Astrocyte (in vitro differentiated cells and primary cell): ENCODE measurements around the gene ULK4. TPM values are rescaled to one million over a fixed set of nuclear protein-coding genes. Genes with fewer than 3 reads are reported as not detected.

Source experiments
- DNase-seq: peaks from one replicate; pipeline ENCODE4 v3.0.0-alpha.2; 2010; ENCODE audit warnings: low read depth
- FAIRE-seq: peaks from 2 replicates; lab custom pipeline; 2011; peaks lifted over from hg19 to GRCh38; lab: Jason Lieb, UNC
- H2AFZ ChIP-seq: 2 replicates; pipeline ENCODE4 v1.6.0; 2012; ENCODE audit warnings: low read depth, low read length, inconsistent platforms
- H3K27ac ChIP-seq: 2 replicates; pipeline ENCODE4 v1.5.1; 2011; ENCODE audit warnings: low read depth, low read length, inconsistent platforms
- H3K27me3 ChIP-seq: 2 replicates; pipeline ENCODE4 v1.6.0; 2011; ENCODE audit warnings: low read length, inconsistent platforms; ENCODE audit not compliant: insufficient read depth
- H3K36me3 ChIP-seq: 2 replicates; pipeline ENCODE4 v1.5.1; 2011; ENCODE audit warnings: low read length, inconsistent platforms; ENCODE audit not compliant: insufficient read depth
- H3K4me1 ChIP-seq: 2 replicates; pipeline ENCODE4 v1.5.1; 2011; ENCODE audit warnings: low read length, inconsistent platforms; ENCODE audit not compliant: insufficient read depth
- H3K4me2 ChIP-seq: 2 replicates; pipeline ENCODE4 v1.6.0; 2012; ENCODE audit warnings: low read length, inconsistent platforms
- H3K4me3 ChIP-seq: 2 replicates; pipeline ENCODE4 v1.5.1; 2011; ENCODE audit warnings: low read depth, mild to moderate bottlenecking, low read length, inconsistent platforms; ENCODE audit not compliant: insufficient read depth
- H3K79me2 ChIP-seq: 2 replicates; pipeline ENCODE4 v1.6.0; 2012; ENCODE audit warnings: mild to moderate bottlenecking, low read length, inconsistent platforms; ENCODE audit not compliant: insufficient read depth
- H3K9ac ChIP-seq: 2 replicates; pipeline ENCODE4 v1.6.0; 2012; ENCODE audit warnings: mild to moderate bottlenecking, low read length, inconsistent platforms
- H3K9me3 ChIP-seq: 2 replicates; pipeline ENCODE4 v1.5.1; 2012; ENCODE audit warnings: low read depth, mild to moderate bottlenecking, low read length, inconsistent platforms; ENCODE audit not compliant: insufficient read depth
- H4K20me1 ChIP-seq: 2 replicates; pipeline ENCODE4 v1.6.0; 2012; ENCODE audit warnings: low read length, inconsistent platforms; ENCODE audit not compliant: insufficient read depth
- H3K27ac Mint-ChIP-seq: one replicate; pipeline ENCODE4 v1.8.0; 2021; ENCODE audit warnings: mild to moderate bottlenecking, mixed read lengths; ENCODE audit not compliant: unreplicated experiment
- H3K27me3 Mint-ChIP-seq: one replicate; pipeline ENCODE4 v1.8.0; 2021; ENCODE audit warnings: low read depth, mixed read lengths; ENCODE audit not compliant: unreplicated experiment
- H3K36me3 Mint-ChIP-seq: one replicate; pipeline ENCODE4 v1.8.0; 2021; ENCODE audit warnings: low read depth, mixed read lengths; ENCODE audit not compliant: unreplicated experiment
- H3K4me1 Mint-ChIP-seq: one replicate; pipeline ENCODE4 v1.8.0; 2021; ENCODE audit warnings: low read depth, mixed read lengths; ENCODE audit not compliant: unreplicated experiment
- H3K4me3 Mint-ChIP-seq: one replicate; pipeline ENCODE4 v1.8.0; 2021; ENCODE audit warnings: mild to moderate bottlenecking, moderate library complexity, mixed read lengths; ENCODE audit not compliant: unreplicated experiment
- H3K9me3 Mint-ChIP-seq: one replicate; pipeline ENCODE4 v1.8.0; 2021; ENCODE audit warnings: mild to moderate bottlenecking, mixed read lengths; ENCODE audit not compliant: unreplicated experiment
- CTCF ChIP-seq: IDR thresholded peaks from 2 replicates; pipeline ENCODE4 v1.5.1; 2011; ENCODE audit warnings: low read depth, mild to moderate bottlenecking, inconsistent platforms, low read length, moderate library complexity; ENCODE audit not compliant: insufficient read depth
- EZH2 ChIP-seq: IDR thresholded peaks from 2 replicates; pipeline ENCODE4 v1.6.1; 2012; ENCODE audit warnings: mild to moderate bottlenecking, low read length, inconsistent platforms; ENCODE audit not compliant: insufficient read depth
- total RNA-seq: library from RNA; stranded (reverse); gene quantifications from 2 replicates; pipeline ENCODE4 v1.2.1, GENCODE V29; 2021

ULK4 gene
- total RNA-seq, 1 donor from 2014 or later: 6.6 TPM

DNA sequence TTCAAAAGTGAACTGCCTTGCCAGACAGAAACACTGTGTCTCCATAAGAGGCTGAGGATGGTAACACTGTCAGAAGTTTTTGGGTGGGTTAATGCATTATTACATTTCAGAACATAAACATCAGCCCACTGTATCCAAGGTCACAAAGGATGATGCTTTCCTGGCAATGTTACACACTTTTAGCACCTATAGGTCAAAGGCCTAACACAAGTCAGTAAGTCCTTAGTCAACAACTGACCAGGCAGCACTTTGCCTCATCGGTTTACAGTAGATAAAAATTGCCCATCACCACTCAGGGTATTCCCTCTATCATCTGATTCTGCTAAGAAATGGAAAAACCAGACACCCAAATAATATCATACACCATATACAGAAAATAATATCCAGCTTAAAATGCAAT lies 664.2 kb downstream of the ULK4 start:
- Mint-ChIP-seq H3K27me3 (no peaks in the 10 kb centered on the region), H3K4me1 (peaks cover 2% of the 10 kb centered on the region), H3K36me3 (peaks cover 7% of the 10 kb centered on the region), H3K9me3 (peaks cover 2% of the 10 kb centered on the region), H3K4me3 (no peak overlapping the region), H3K27ac (no peak overlapping the region)
- TF ChIP-seq EZH2: no peak
- TF ChIP-seq CTCF: no peak
- no peaks in the 10 kb centered on the region for H3K4me1 ChIP-seq
- no peaks in the 10 kb centered on the region for H3K9me3 ChIP-seq
- H3K4me3 ChIP-seq: no peak overlapping the region
- no peak overlapping the region for H3K9ac ChIP-seq
- DNase-seq: no peak
- H3K4me2 ChIP-seq: no peak overlapping the region
- H3K27ac ChIP-seq: no peak overlapping the region
- no peaks in the 10 kb centered on the region for H3K79me2 ChIP-seq
- no peak overlapping the region for H2AFZ ChIP-seq
- no peaks in the 10 kb centered on the region for H3K27me3 ChIP-seq
- H4K20me1 ChIP-seq: no peaks in the 10 kb centered on the region
- no peaks in the 10 kb centered on the region for H3K36me3 ChIP-seq
- no peak for FAIRE-seq

GRCh38 chr3:41296556-41296955 lies 665.3 kb downstream of the ULK4 start:
- Histone ChIP-seq H2AFZ (no peak overlapping the region), H3K4me1 (no peaks in the 10 kb centered on the region), H3K4me2 (no peak overlapping the region), H3K4me3 (no peak overlapping the region), H3K9ac (no peak overlapping the region), H3K36me3 (no peaks in the 10 kb centered on the region), H3K9me3 (no peaks in the 10 kb centered on the region), H3K79me2 (no peaks in the 10 kb centered on the region), H3K27me3 (no peaks in the 10 kb centered on the region), H4K20me1 (no peaks in the 10 kb centered on the region), H3K27ac (no peak overlapping the region)
- Mint-ChIP-seq H3K4me3 (no peak overlapping the region), H3K36me3 (peaks cover 7% of the 10 kb centered on the region), H3K9me3 (peaks cover 2% of the 10 kb centered on the region), H3K4me1 (peaks cover 2% of the 10 kb centered on the region), H3K27me3 (no peaks in the 10 kb centered on the region), H3K27ac (no peak overlapping the region)
- FAIRE-seq (no peak), DNase-seq (no peak)
- no peak for TF ChIP-seq CTCF
- no peak for TF ChIP-seq EZH2

DNA sequence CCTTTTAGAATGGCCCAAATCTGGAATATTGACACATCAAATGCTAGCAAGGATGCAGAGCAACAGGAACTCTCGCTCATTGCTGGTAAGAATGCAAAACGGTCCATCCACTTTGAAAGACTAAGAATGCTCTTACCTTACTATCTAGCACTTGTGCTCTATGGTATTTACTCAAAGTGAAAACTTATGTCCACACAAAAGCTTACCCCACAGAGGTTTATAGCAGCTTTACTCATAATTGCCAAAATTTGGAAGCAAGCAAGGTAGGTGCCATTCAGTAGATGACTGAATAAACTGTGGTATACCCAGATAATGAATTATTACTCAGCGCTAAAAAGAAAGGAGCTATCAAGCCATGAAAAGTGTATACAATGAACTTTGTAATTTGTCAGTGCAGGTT lies 666.2 kb downstream of the ULK4 start:
- H2AFZ ChIP-seq: no peak overlapping the region
- H4K20me1 ChIP-seq: no peaks in the 10 kb centered on the region
- no peak for TF ChIP-seq EZH2
- no peak for TF ChIP-seq CTCF
- Mint-ChIP-seq H3K27ac (no peak overlapping the region), H3K4me1 (peaks cover 2% of the 10 kb centered on the region), H3K4me3 (no peak overlapping the region), H3K27me3 (no peaks in the 10 kb centered on the region), H3K36me3 (peaks cover 7% of the 10 kb centered on the region), H3K9me3 (peaks cover 2% of the 10 kb centered on the region)
- H3K36me3 ChIP-seq: no peaks in the 10 kb centered on the region
- H3K9me3 ChIP-seq: no peaks in the 10 kb centered on the region
- no peak for FAIRE-seq
- no peak overlapping the region for H3K27ac ChIP-seq
- no peak overlapping the region for H3K9ac ChIP-seq
- no peaks in the 10 kb centered on the region for H3K27me3 ChIP-seq
- DNase-seq: no peak
- no peak overlapping the region for H3K4me2 ChIP-seq
- H3K4me1 ChIP-seq: no peaks in the 10 kb centered on the region
- H3K4me3 ChIP-seq: no peak overlapping the region
- no peaks in the 10 kb centered on the region for H3K79me2 ChIP-seq
